AG04449 (cell line): Measurements from ENCODE around the gene TNFRSF13B.
"Not testable (repeated sequence)": the region's sequence is repeated elsewhere in the genome, so short reads cannot be mapped to it uniquely, and the experiment has no call there.

ENCODE experiments used
- CTCF ChIA-PET: fragments of 350-600 bp; formaldehyde crosslinking; extraction: SDS; loops from one replicate; lab custom pipeline; 2021; ENCODE audit warnings: antibody characterized with exemption; lab: Yijun Ruan, JAX
- POLR2A ChIA-PET: fragments of 400-600, 350-600 bp; formaldehyde crosslinking; extraction: SDS; loops from one replicate; lab custom pipeline; 2020; ENCODE audit warnings: antibody characterized with exemption, inconsistent platforms; lab: Yijun Ruan, JAX
- DNase-seq: peaks from one replicate; pipeline ENCODE4 v3.0.0-alpha.2; 2010; ENCODE audit warnings: low read depth, low spot score
- H3K4me3 ChIP-seq: 2 replicates; pipeline ENCODE4 v1.5.1; 2011; ENCODE audit warnings: low read depth, mild to moderate bottlenecking, control low read depth, low read length
- TF ChIP-seq, protein P1 (sequence below): IDR thresholded peaks from one replicate; pipeline ENCODE4 v1.5.1; 2011; ENCODE audit warnings: mild to moderate bottlenecking, moderate library complexity, low read length, control low read depth, inconsistent platforms; ENCODE audit not compliant: insufficient read depth; ENCODE audit errors: missing control alignments

The TNFRSF13B gene

DNA sequence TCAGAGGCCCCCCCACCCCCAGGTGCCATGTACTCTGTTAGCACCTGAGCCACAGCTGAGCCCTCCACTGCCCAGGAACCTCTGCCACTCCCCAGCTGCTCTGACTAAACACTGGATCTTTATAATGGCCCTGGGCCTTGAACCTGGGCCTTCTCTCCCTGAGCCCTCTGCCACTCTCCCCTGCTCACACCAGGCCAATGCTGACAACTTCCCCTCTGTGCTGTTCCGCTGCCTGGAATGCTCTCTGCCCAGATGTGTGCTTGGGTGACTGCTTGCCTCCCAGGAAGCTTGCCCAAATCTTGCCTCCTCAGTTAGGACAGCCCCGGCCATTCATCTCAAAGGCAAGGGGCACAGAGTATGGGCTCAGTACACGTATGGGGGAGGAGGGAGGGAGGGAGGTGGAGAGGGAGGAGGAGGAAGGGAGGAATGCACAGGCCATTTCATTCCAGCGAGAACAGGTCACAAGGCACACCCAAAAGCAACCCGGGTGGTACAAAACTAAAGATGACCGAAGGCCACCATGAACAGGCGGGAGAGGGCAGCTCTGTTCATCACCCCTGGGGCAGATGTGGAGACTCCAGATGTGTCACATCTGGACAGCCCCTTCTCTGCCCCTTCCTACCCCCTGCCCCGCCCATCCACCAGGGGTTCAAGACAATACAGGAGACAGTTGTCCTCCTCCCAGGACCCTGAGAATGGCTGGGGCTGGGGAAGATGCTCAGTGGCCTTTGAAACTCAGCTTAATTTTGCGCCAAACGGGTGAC is 15.3 kb upstream of the TNFRSF13B start:
- TF ChIP-seq, protein P1, sequence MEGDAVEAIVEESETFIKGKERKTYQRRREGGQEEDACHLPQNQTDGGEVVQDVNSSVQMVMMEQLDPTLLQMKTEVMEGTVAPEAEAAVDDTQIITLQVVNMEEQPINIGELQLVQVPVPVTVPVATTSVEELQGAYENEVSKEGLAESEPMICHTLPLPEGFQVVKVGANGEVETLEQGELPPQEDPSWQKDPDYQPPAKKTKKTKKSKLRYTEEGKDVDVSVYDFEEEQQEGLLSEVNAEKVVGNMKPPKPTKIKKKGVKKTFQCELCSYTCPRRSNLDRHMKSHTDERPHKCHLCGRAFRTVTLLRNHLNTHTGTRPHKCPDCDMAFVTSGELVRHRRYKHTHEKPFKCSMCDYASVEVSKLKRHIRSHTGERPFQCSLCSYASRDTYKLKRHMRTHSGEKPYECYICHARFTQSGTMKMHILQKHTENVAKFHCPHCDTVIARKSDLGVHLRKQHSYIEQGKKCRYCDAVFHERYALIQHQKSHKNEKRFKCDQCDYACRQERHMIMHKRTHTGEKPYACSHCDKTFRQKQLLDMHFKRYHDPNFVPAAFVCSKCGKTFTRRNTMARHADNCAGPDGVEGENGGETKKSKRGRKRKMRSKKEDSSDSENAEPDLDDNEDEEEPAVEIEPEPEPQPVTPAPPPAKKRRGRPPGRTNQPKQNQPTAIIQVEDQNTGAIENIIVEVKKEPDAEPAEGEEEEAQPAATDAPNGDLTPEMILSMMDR: no peak
- no peak for DNase-seq
- ChIA-PET POLR2A (interaction anchor here (0.6 kb wide), 1 partner anchor 47 kb away, joined by 3 read pairs; no protein-coding TSS in a partner anchor), CTCF (interaction anchor here (1.0 to 2.3 kb wide), 3 partner anchors 8 to 70 kb away, joined by 4 to 9 read pairs (median 5); no protein-coding TSS in a partner anchor)
- no peak overlapping the region for H3K4me3 ChIP-seq

DNA sequence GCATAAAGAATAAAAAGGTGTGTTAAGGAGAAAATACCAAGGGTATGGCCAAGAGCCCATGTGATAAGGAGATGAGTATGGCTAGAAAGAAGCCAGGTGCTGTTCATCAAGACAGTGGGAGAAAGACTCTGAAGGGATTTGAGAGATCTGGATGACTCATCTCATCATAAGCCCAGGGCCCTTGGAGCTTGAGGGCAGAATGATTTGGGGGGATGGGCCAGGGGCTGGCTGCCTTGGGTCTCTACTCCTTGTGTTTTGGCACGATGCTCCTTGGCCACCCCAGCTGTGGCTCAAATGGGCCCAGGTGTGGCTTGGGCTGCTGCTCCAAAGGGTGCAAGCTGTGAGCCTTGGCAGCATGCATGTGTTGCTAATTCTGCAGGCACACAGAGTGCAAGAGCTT is 14.5 kb upstream of the TNFRSF13B start:
- POLR2A ChIA-PET: interaction anchor here (0.7 kb wide), 1 partner anchor 41 kb away, joined by 3 read pairs; no protein-coding TSS in a partner anchor
- TF ChIP-seq, protein P1: no peak
- H3K4me3 ChIP-seq: no peak overlapping the region

DNA sequence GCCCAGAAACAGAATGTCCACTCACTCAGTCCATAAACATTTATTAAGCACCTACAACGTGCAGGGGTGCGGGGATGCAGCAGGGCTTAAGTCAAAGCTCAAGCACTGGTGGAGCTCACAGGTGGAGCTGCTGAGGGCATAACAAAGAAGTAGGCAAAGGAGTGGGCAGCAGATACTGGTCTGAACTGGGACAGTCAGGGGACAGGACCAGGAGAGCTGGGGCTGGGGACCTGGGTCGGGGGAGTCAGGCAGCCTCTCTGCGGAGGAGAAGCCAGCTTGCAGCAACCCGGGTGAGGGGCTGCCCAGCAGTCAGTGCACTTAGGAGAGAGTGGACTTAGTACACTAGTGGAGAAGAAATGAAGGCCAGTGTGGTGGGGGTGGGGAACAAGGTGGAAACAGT is 10.0 kb upstream of the TNFRSF13B start:
- ChIA-PET CTCF (interaction anchor here (0.7 to 3.1 kb wide), 2 partner anchors 8 to 10 kb away, joined by 3 to 18 read pairs; no protein-coding TSS in a partner anchor), POLR2A (no interaction called here)
- DNase-seq: no peak
- TF ChIP-seq, protein P1: no peak
- H3K4me3 ChIP-seq: no peak overlapping the region

More for the DNA sequence above, 14.5 kb upstream of the TNFRSF13B start:
- CTCF ChIA-PET: interaction anchor here (1.7 kb wide), 1 partner anchor 9 kb away, joined by 5 read pairs; no protein-coding TSS in a partner anchor
- DNase-seq: no peak

DNA sequence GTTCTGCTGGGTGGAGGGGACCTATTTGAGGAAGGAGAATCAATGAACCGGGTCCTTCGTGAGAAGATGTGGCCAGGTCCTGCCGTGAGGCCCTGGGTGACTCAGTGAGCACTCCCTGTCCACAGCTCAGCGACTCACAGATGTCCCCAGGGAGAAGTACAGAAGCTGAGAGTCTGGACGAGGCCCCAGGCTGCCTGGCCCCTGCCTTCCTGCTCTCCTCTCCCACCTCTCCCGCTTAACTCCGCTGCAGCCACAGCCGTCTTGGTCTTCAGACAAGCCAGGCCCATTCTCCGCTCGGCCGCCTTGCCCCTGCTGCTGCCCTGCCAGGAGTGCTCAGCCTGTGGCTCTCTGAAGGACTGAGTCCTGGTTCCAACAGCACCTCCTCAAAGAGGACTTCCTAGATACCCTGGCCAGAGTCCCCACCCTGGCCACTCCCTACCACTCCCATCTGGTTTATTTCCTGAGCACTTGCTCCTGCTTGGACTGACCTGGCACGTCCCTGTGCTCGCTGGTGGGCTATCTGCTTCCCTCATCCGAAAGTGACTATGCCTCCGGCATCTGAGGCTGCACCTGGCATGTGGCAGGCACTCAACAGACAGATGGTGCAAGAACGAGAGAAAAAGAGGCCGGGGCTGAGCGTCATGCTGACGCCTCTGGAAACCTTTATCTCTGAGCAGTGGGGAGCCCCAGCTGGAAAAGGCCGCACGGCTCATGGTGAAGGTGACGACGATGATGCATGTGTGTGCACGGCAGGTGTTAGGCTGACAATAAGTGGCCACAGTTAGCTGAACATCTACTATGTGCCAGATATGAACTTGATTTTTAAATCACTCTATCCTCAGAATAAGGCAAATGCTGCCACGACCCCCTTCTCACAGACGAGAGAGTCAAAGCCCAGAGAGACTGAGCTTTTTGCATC is 9.2 kb upstream of the TNFRSF13B start:
- CTCF ChIA-PET: interaction anchor here (0.6 to 3.1 kb wide), 4 partner anchors 9 to 20 kb away, joined by 3 to 18 read pairs (median 4); no protein-coding TSS in a partner anchor
- no peak overlapping the region for H3K4me3 ChIP-seq
- no peak for DNase-seq
- POLR2A ChIA-PET: no interaction called here
- TF ChIP-seq, protein P1: no peak

DNA sequence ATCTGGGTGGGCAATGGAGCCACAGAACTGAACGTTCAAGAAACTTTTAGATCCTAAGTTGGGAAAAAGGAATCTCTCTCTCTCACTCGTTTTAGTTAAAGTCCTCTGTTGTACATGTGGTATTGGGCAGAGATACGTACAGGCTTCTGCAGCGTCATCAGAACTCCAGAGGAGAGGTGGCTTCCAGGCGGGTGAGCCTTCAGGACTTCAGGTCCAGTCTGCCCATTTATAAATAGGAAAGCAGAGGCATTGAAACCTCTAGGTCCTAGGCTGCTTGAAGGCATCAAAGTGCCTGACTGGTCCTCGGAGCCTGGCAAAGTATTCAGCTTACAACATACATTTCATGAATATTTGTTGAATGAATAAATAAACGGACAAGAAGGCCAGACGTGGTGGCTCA is 8.1 kb upstream of the TNFRSF13B start:
- POLR2A ChIA-PET: no interaction called here
- TF ChIP-seq, protein P1: no peak
- DNase-seq: no peak
- CTCF ChIA-PET: interaction anchor here (0.6 to 1.3 kb wide), 3 partner anchors 12 to 65 kb away, joined by 3 to 4 read pairs (median 3); no protein-coding TSS in a partner anchor
- H3K4me3 ChIP-seq: no peak overlapping the region

DNA sequence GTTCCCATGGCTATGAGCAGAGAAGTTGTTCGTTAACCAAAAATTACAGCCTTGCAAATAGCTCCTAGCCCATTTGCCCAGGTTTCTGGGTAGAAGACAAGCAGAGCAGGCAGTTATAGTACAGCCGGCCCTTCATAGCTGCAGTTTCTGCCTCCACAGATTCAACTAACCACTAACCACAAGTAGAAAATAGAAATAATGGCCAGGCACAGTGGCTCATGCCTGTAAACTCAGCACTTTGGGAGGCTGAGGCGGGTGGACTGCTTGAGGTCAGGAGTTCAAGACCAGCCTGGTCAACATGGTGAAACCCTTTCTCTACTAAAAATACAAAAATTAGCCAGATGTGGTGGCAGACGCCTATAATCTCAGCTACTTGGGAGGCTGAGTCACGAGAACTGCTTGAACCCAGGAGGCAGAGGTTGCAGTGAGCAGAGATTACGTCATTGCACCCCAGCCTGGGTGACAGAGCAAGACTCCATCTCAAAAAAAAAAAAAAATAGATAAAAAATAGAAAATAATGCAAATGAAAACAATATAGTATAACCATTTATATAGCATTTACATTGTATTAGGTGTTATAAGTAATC is 7.4 kb upstream of the TNFRSF13B start:
- DNase-seq, H3K4me3 ChIP-seq, POLR2A ChIA-PET: not testable (repeated sequence)
- CTCF ChIA-PET: interaction anchor here (1.3 to 2.4 kb wide), 3 partner anchors 11 to 65 kb away, joined by 3 to 12 read pairs (median 7); no protein-coding TSS in a partner anchor
